ENCODE data around the gene SAMHD1. TPM values are rescaled to one million over a fixed set of nuclear protein-coding genes. Genes with fewer than 3 reads are reported as not detected.

The SAMHD1 gene
- total and polyA plus RNA-seq, 2 of the 13 experiments (the other 11 are each of a cell fraction or from before 2014, with no cell fraction given), result 16.9 to 43.5 TPM

DNA sequence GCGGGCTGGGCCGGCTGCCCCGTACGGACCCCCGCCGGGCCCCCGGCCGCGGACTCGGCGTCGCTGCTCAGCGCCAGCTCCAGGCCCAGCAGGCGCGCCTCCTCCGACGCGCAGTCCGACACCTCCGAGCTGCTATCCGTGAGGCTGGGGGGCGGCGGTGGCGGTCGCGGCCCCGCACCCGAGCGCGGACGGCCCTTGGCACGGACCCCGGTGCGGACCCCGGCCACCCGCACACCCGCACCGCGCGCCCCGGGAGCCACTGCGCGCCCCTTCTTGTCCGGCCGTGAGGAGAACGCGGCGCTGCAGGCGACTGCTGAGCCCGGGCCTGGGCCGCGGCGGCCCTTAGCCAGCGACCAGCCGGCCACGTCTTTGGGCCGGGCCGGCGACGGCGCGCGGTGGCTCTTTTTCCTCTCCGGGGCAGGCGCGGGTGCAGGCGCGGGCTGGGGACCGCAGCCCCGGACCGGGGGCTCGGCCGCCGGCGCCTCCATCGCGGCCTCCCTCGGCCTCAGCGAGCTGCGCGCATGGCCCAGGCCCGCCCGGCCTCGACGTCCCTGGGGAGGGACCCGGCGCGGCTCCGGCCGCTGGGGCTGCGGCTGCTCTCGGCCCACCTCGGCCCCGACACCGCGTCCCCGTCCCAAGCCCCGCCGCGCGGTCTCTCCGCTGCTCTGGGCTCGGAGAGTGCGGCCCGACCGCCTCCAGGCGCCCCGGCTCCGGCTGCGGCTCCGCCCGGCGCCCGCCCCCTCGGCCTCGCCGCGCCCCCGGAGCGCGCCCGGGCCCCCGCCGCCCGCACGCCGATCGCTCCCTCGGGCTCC lies 88.4 kb downstream of the SAMHD1 start (continued):
- TF ChIP-seq, protein P1, sequence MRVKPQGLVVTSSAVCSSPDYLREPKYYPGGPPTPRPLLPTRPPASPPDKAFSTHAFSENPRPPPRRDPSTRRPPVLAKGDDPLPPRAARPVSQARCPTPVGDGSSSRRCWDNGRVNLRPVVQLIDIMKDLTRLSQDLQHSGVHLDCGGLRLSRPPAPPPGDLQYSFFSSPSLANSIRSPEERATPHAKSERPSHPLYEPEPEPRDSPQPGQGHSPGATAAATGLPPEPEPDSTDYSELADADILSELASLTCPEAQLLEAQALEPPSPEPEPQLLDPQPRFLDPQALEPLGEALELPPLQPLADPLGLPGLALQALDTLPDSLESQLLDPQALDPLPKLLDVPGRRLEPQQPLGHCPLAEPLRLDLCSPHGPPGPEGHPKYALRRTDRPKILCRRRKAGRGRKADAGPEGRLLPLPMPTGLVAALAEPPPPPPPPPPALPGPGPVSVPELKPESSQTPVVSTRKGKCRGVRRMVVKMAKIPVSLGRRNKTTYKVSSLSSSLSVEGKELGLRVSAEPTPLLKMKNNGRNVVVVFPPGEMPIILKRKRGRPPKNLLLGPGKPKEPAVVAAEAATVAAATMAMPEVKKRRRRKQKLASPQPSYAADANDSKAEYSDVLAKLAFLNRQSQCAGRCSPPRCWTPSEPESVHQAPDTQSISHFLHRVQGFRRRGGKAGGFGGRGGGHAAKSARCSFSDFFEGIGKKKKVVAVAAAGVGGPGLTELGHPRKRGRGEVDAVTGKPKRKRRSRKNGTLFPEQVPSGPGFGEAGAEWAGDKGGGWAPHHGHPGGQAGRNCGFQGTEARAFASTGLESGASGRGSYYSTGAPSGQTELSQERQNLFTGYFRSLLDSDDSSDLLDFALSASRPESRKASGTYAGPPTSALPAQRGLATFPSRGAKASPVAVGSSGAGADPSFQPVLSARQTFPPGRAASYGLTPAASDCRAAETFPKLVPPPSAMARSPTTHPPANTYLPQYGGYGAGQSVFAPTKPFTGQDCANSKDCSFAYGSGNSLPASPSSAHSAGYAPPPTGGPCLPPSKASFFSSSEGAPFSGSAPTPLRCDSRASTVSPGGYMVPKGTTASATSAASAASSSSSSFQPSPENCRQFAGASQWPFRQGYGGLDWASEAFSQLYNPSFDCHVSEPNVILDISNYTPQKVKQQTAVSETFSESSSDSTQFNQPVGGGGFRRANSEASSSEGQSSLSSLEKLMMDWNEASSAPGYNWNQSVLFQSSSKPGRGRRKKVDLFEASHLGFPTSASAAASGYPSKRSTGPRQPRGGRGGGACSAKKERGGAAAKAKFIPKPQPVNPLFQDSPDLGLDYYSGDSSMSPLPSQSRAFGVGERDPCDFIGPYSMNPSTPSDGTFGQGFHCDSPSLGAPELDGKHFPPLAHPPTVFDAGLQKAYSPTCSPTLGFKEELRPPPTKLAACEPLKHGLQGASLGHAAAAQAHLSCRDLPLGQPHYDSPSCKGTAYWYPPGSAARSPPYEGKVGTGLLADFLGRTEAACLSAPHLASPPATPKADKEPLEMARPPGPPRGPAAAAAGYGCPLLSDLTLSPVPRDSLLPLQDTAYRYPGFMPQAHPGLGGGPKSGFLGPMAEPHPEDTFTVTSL (CRISPR knock-in tag; IDR thresholded peaks at IDR 0.05; ENCODE audit: borderline replicate concordance), result no peak
- TF ChIP-seq ZNF589 (CRISPR knock-in tag; conservative IDR thresholded peaks at IDR 0.05), result no peak
- TF ChIP-seq, protein P2, sequence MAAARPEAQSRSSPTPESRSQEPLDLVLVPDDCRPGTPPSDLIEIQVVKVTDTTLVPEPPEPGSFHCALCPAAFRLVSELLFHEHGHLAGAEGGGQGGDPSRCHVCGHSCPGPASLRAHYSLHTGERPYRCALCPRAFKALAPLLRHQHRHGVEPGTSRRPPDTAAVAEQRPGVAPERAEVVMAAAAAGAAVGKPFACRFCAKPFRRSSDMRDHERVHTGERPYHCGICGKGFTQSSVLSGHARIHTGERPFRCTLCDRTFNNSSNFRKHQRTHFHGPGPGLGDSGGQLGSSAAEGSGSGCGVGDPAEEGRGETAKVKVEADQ (CRISPR knock-in tag; IDR thresholded peaks at IDR 0.05; ENCODE audit: borderline replicate concordance), result peak; percentile 23; the same call in 1 of the 2 replicates
- no peak for TF ChIP-seq SMC3 (IDR thresholded peaks at IDR 0.05; ENCODE audit: low read length)
- TF ChIP-seq RCOR2 (CRISPR knock-in tag; IDR thresholded peaks at IDR 0.05), result no peak
- TF ChIP-seq, protein P3, sequence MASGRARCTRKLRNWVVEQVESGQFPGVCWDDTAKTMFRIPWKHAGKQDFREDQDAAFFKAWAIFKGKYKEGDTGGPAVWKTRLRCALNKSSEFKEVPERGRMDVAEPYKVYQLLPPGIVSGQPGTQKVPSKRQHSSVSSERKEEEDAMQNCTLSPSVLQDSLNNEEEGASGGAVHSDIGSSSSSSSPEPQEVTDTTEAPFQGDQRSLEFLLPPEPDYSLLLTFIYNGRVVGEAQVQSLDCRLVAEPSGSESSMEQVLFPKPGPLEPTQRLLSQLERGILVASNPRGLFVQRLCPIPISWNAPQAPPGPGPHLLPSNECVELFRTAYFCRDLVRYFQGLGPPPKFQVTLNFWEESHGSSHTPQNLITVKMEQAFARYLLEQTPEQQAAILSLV (CRISPR knock-in tag; IDR thresholded peaks at IDR 0.05; ENCODE audit: borderline replicate concordance), result no peak
- no peak for TF ChIP-seq ZNF431 (CRISPR knock-in tag; IDR thresholded peaks at IDR 0.05; ENCODE audit: borderline replicate concordance, low read depth)
- TF ChIP-seq NPAS2 (CRISPR knock-in tag; IDR thresholded peaks at IDR 0.05; ENCODE audit: borderline replicate concordance), result no peak
- TF ChIP-seq YY1 (IDR thresholded peaks at IDR 0.05; ENCODE audit: insufficient read depth, insufficient replicate concordance, low read depth, low read length), result peak; percentile 6
- no peak for TF ChIP-seq CHD2 (IDR thresholded peaks at IDR 0.05; ENCODE audit: low read depth, low read length)
- no peak for TF ChIP-seq SSRP1 (CRISPR knock-in tag; IDR thresholded peaks at IDR 0.05)
- no peak for TF ChIP-seq ZNF530 (CRISPR knock-in tag; IDR thresholded peaks at IDR 0.05; ENCODE audit: low read depth)
- TF ChIP-seq ZSCAN31 (CRISPR knock-in tag; IDR thresholded peaks at IDR 0.05; ENCODE audit: low read depth), result peak; percentile 25; the same call in 1 of the 2 replicates
- 0 out of 2 replicates have a peak, but pooled peaks have one; percentile 5 for TF ChIP-seq ZNF124 (CRISPR knock-in tag; IDR thresholded peaks at IDR 0.05)
- TF ChIP-seq, protein P4, sequence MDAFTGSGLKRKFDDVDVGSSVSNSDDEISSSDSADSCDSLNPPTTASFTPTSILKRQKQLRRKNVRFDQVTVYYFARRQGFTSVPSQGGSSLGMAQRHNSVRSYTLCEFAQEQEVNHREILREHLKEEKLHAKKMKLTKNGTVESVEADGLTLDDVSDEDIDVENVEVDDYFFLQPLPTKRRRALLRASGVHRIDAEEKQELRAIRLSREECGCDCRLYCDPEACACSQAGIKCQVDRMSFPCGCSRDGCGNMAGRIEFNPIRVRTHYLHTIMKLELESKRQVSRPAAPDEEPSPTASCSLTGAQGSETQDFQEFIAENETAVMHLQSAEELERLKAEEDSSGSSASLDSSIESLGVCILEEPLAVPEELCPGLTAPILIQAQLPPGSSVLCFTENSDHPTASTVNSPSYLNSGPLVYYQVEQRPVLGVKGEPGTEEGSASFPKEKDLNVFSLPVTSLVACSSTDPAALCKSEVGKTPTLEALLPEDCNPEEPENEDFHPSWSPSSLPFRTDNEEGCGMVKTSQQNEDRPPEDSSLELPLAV (CRISPR knock-in tag; conservative IDR thresholded peaks at IDR 0.05; ENCODE audit: low read depth), result no peak
- no peak for TF ChIP-seq ZNF136 (CRISPR knock-in tag; IDR thresholded peaks at IDR 0.05; ENCODE audit: low read depth)
- TF ChIP-seq ZNF614 (CRISPR knock-in tag; IDR thresholded peaks at IDR 0.05; ENCODE audit: borderline replicate concordance), result no peak
- no peak for TF ChIP-seq GZF1 (CRISPR knock-in tag; IDR thresholded peaks at IDR 0.05)
